HG03565 (cell line): ENCODE data around the gene STAMBPL1.

ENCODE experiments used
- ATAC-seq: cut with Tn5 transposase; IDR thresholded peaks from one replicate; pipeline ENCODE4 v1.9.1; 2021; ENCODE audit warnings: mild to moderate bottlenecking, moderate library complexity; ENCODE audit not compliant: unreplicated experiment

The STAMBPL1 gene

GRCh38 chr10:88890681-88891381 lies 10.8 kb downstream of the STAMBPL1 start:
- no peak for ATAC-seq

- ATAC-seq, result no peak
Observed at GRCh38 chr10:88892222-88892967, 12.3 kb downstream of the STAMBPL1 start.

GRCh38 chr10:88893611-88894010 lies 13.6 kb downstream of the STAMBPL1 start:
- no peak for ATAC-seq

- no peak for ATAC-seq
Observed at GRCh38 chr10:88895250-88895649, 15.2 kb downstream of the STAMBPL1 start.

- no peak for ATAC-seq
Observed at GRCh38 chr10:88896372-88896993, 16.4 kb downstream of the STAMBPL1 start.

GRCh38 chr10:88896994-88897853 lies 17.2 kb downstream of the STAMBPL1 start:
- no peak for ATAC-seq

GRCh38 chr10:88898727-88899126 lies 18.7 kb downstream of the STAMBPL1 start:
- ATAC-seq, result no peak

GRCh38 chr10:88899886-88900285 lies 19.8 kb downstream of the STAMBPL1 start:
- ATAC-seq, result no peak

- peak; percentile 80 for ATAC-seq
Observed at GRCh38 chr10:88901206-88901983, 21.4 kb downstream of the STAMBPL1 start.

GRCh38 chr10:88901984-88902789 lies 22.1 kb downstream of the STAMBPL1 start:
- peak; percentile 15 for ATAC-seq

GRCh38 chr10:88903715-88904114 lies 23.7 kb downstream of the STAMBPL1 start:
- ATAC-seq, result no peak

GRCh38 chr10:88906921-88907320 lies 26.9 kb downstream of the STAMBPL1 start:
- ATAC-seq, result no peak

GRCh38 chr10:88908194-88908593 lies 28.1 kb downstream of the STAMBPL1 start:
- ATAC-seq, result no peak

- no peak for ATAC-seq
Observed at GRCh38 chr10:88911116-88911515, 31.1 kb downstream of the STAMBPL1 start.

- no peak for ATAC-seq
Observed at GRCh38 chr10:88911851-88912250, 31.8 kb downstream of the STAMBPL1 start.

GRCh38 chr10:88913127-88913526 lies 33.1 kb downstream of the STAMBPL1 start:
- no peak for ATAC-seq

GRCh38 chr10:88913788-88914187 lies 33.7 kb downstream of the STAMBPL1 start:
- no peak for ATAC-seq

GRCh38 chr10:88915781-88916180 lies 35.7 kb downstream of the STAMBPL1 start:
- ATAC-seq, result no peak

GRCh38 chr10:88916231-88916630 lies 36.2 kb downstream of the STAMBPL1 start:
- ATAC-seq, result no peak
